Measurements from ENCODE around the gene PKD1L1.

- no peak for TF ChIP-seq CTCF (IDR thresholded peaks at IDR 0.05)
- no peak for TF ChIP-seq POLR2A (IDR thresholded peaks at IDR 0.05)
- TF ChIP-seq EP300 (IDR thresholded peaks at IDR 0.05), result no peak
Observed at GRCh38 chr7:47943676-47944474, 4.4 kb downstream of the PKD1L1 start.

Measured in sigmoid colon (tissue), 4 donors.